Type B pancreatic cell (in vitro differentiated cells): ENCODE results near the gene CTF1. TPM values are rescaled to one million over a fixed set of nuclear protein-coding genes. Genes with fewer than 3 reads are reported as not detected.

Experiments
- DNase-seq: peaks from one replicate; pipeline ENCODE4 v3.0.0; 2021; ENCODE audit warnings: mixed read lengths; ENCODE audit not compliant: unreplicated experiment; ENCODE audit errors: extremely low spot score
- H3K27ac Mint-ChIP-seq: 2 replicates; pipeline ENCODE4 v1.8.0; 2021; ENCODE audit warnings: mild to moderate bottlenecking, mixed read lengths
- H3K27me3 Mint-ChIP-seq: 2 replicates; pipeline ENCODE4 v1.8.0; 2021; ENCODE audit warnings: mixed read lengths
- H3K36me3 Mint-ChIP-seq: 2 replicates; pipeline ENCODE4 v1.8.0; 2021; ENCODE audit warnings: mixed read lengths
- H3K4me1 Mint-ChIP-seq: one replicate; pipeline ENCODE4 v1.8.0; 2021; ENCODE audit warnings: mixed read lengths; ENCODE audit not compliant: unreplicated experiment
- H3K4me3 Mint-ChIP-seq: 2 replicates; pipeline ENCODE4 v1.8.0; 2021; ENCODE audit warnings: mild to moderate bottlenecking, mixed read lengths
- H3K9me3 Mint-ChIP-seq: 2 replicates; pipeline ENCODE4 v1.8.0; 2021; ENCODE audit warnings: mixed read lengths
- total RNA-seq: library from RNA; stranded (reverse); gene quantifications from 2 replicates; pipeline ENCODE4 v1.2.1, GENCODE V29; 2021; ENCODE audit warnings: low replicate concordance
- TF ChIP-seq, protein P1 (sequence below): fragments of 200-600 bp; sonication (generic); conservative IDR thresholded peaks from 2 replicates; pipeline ENCODE4 v1.5.0; 2021; ENCODE audit warnings: antibody characterized with exemption, mild to moderate bottlenecking

Gene CTF1
- total RNA-seq, 1 donor from 2014 or later, result 3.1 TPM

DNA sequence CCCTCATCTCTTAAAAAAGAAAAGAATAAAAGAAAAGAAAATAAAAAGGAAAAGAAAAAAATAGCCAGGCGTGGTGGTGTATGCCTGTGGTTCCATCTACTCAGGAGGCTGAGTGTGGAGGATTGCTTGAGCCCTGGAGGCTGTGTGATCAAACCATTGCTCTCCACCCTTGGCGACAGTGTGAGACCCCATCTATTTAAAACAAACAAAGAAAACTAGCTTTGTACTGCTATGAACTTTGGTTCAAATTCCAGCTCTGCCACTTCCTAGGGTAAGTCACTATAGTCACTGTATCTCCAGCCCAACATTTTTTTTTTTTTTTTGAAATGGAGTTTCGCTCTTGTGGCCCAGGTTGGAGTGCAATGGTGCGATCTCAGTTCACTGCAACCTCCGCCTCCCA lies 4.2 kb downstream of the CTF1 start:
- Mint-ChIP-seq H3K27ac (no peak overlapping the region), H3K4me1 (peaks cover 26% of the 10 kb centered on the region), H3K27me3 (no peaks in the 10 kb centered on the region), H3K9me3 (no peaks in the 10 kb centered on the region), H3K4me3 (no peak overlapping the region), H3K36me3 (no peaks in the 10 kb centered on the region)
- DNase-seq, result no peak
- TF ChIP-seq, protein P1, sequence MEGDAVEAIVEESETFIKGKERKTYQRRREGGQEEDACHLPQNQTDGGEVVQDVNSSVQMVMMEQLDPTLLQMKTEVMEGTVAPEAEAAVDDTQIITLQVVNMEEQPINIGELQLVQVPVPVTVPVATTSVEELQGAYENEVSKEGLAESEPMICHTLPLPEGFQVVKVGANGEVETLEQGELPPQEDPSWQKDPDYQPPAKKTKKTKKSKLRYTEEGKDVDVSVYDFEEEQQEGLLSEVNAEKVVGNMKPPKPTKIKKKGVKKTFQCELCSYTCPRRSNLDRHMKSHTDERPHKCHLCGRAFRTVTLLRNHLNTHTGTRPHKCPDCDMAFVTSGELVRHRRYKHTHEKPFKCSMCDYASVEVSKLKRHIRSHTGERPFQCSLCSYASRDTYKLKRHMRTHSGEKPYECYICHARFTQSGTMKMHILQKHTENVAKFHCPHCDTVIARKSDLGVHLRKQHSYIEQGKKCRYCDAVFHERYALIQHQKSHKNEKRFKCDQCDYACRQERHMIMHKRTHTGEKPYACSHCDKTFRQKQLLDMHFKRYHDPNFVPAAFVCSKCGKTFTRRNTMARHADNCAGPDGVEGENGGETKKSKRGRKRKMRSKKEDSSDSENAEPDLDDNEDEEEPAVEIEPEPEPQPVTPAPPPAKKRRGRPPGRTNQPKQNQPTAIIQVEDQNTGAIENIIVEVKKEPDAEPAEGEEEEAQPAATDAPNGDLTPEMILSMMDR, result no peak

GRCh38 chr16:30901201-30902028 lies 5.0 kb downstream of the CTF1 start:
- peaks cover 18% of the 10 kb centered on the region for H3K4me1 Mint-ChIP-seq
- no peak for DNase-seq
- TF ChIP-seq, protein P1, result no peak
- H3K4me3 Mint-ChIP-seq, result peak overlapping the region; percentile 57
- H3K27me3 Mint-ChIP-seq, result no peaks in the 10 kb centered on the region
- H3K9me3 Mint-ChIP-seq, result no peaks in the 10 kb centered on the region
- H3K27ac Mint-ChIP-seq, result peak overlapping the region; percentile 43
- no peaks in the 10 kb centered on the region for H3K36me3 Mint-ChIP-seq

GRCh38 chr16:30902029-30902972 lies 5.9 kb downstream of the CTF1 start:
- Mint-ChIP-seq H3K4me1 (peaks cover 10% of the 10 kb centered on the region), H3K4me3 (peak overlapping the region; percentile 90), H3K27ac (peak overlapping the region; percentile 85), H3K36me3 (no peaks in the 10 kb centered on the region), H3K27me3 (no peaks in the 10 kb centered on the region), H3K9me3 (no peaks in the 10 kb centered on the region)
- TF ChIP-seq, protein P1, result peak; percentile 35
- DNase-seq, result peak; percentile 80

DNA sequence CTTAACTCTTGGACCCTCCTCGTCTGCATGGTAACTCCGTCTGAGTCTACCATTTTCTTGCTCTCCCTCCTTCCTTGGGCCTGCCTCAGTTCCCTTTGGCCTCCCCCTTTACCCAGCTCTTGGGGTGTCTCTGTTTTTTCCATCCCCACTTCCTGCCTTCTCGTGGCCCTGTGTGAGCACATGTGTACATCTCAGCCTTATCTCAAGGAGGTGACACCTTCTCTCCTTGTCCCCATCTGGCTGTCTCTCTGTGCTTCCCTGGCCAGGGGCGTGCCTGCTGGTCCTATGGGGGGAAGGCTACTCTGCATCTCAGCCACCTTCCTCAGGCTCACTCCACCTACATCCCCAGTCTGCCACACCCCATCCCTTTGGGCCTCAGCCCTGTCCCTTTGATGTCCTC lies 6.6 kb downstream of the CTF1 start:
- peaks cover 9% of the 10 kb centered on the region for H3K4me1 Mint-ChIP-seq
- H3K9me3 Mint-ChIP-seq, result no peaks in the 10 kb centered on the region
- TF ChIP-seq, protein P1, result no peak
- DNase-seq, result no peak
- H3K27me3 Mint-ChIP-seq, result no peaks in the 10 kb centered on the region
- peak overlapping the region; percentile 90 for H3K4me3 Mint-ChIP-seq
- H3K36me3 Mint-ChIP-seq, result no peaks in the 10 kb centered on the region
- peak overlapping the region; percentile 55 for H3K27ac Mint-ChIP-seq

- Mint-ChIP-seq H3K27ac (peak overlapping the region; percentile 1), H3K4me1 (peaks cover 9% of the 10 kb centered on the region), H3K9me3 (no peaks in the 10 kb centered on the region), H3K36me3 (no peaks in the 10 kb centered on the region), H3K27me3 (no peaks in the 10 kb centered on the region), H3K4me3 (no peak overlapping the region)
- DNase-seq, result no peak
- TF ChIP-seq, protein P1, result no peak
These were observed 7.2 kb downstream of the CTF1 start for GRCh38 chr16:30903596-30903995.
